H1 (cell line): ENCODE measurements around the gene SIRT7.

Experiments used
- ATF2 ChIP-seq: IDR thresholded peaks from 2 replicates; pipeline ENCODE4 v1.6.1; 2012; ENCODE audit warnings: low read length, inconsistent platforms
- CTCF ChIP-seq, 3 experiments: IDR thresholded peaks; 1 replicate in 2 of 3; 2 replicates in 1 of 3; pipeline versions ENCODE4 v1.5.1 to v1.6.1; 2011; ENCODE audit warnings: low read length in 3 of 3, mild to moderate bottlenecking in 3 of 3, inconsistent platforms in 2 of 3, low read depth in 1 of 3, moderate library complexity in 1 of 3; ENCODE audit not compliant: insufficient read depth in 1 of 3; ENCODE audit errors: control extremely low read depth in 1 of 3
- EP300 ChIP-seq, 2 experiments: IDR thresholded peaks; 1 replicate in 1 of 2; 2 replicates in 1 of 2; pipeline ENCODE4 v1.6.1; 2011 to 2012; ENCODE audit warnings: low read depth in 2 of 2, low read length in 2 of 2, mild to moderate bottlenecking in 2 of 2, borderline replicate concordance in 1 of 2, inconsistent platforms in 1 of 2, moderate library complexity in 1 of 2
- MAX ChIP-seq: IDR thresholded peaks from 2 replicates; pipeline ENCODE4 v1.6.1; 2012; ENCODE audit warnings: inconsistent platforms
- POLR2A ChIP-seq, 2 experiments: IDR thresholded peaks; 1 replicate in 1 of 2; 2 replicates in 1 of 2; pipeline ENCODE4 v1.6.1; 2011; ENCODE audit warnings: low read depth in 2 of 2, low read length in 2 of 2, mild to moderate bottlenecking in 2 of 2; ENCODE audit errors: control extremely low read depth in 1 of 2
- RAD21 ChIP-seq, 2 experiments: IDR thresholded peaks in 1 of 2; conservative IDR thresholded peaks in 1 of 2; 2 replicates each; pipeline ENCODE4 v1.6.1; 2011; ENCODE audit warnings: low read depth in 2 of 2, low read length in 2 of 2, improper control_type of control experiment in 1 of 2, inconsistent platforms in 1 of 2, mild to moderate bottlenecking in 1 of 2, moderate library complexity in 1 of 2
- USF2 ChIP-seq: IDR thresholded peaks from 2 replicates; pipeline ENCODE4 v1.6.1; 2011; ENCODE audit warnings: low read length, improper control_type of control experiment
- ZNF274 ChIP-seq: IDR thresholded peaks from 2 replicates; pipeline ENCODE4 v1.7.0; 2012; ENCODE audit warnings: low read length, borderline replicate concordance; ENCODE audit errors: extremely low read depth

GRCh38 chr17:81958633-81959342, 40.8 kb upstream of the SIRT7 start:
- TF ChIP-seq EP300 (IDR thresholded peaks at IDR 0.05; ENCODE audit: borderline replicate concordance in 1 of 2, low read depth in 2 of 2, low read length in 2 of 2) (no peak), MAX (no peak), CTCF (IDR thresholded peaks at IDR 0.05; ENCODE audit: control extremely low read depth in 1 of 3, insufficient read depth in 1 of 3, low read depth in 1 of 3, low read length in 3 of 3) (no peak), ATF2 (no peak), POLR2A (IDR thresholded peaks at IDR 0.05; ENCODE audit: control extremely low read depth in 1 of 2, low read depth in 2 of 2, low read length in 2 of 2) (no peak), ZNF274 (no peak), RAD21 (IDR thresholded peaks at IDR 0.05 in 1 of 2, conservative IDR thresholded peaks at IDR 0.05 in 1 of 2; ENCODE audit: low read depth in 2 of 2, low read length in 2 of 2) (no peak), USF2 (no peak)
